GM12872 (cell line): ENCODE data around the gene ARL3.
A peak's percentile ranks its signal among the peaks of the same experiment; 100 is the strongest.

Source experiments
- CTCF ChIP-seq: IDR thresholded peaks from 3 replicates; pipeline ENCODE4 v1.5.1; 2011; ENCODE audit warnings: low read depth, mild to moderate bottlenecking, low read length, moderate library complexity; ENCODE audit not compliant: insufficient read depth

The ARL3 gene

DNA sequence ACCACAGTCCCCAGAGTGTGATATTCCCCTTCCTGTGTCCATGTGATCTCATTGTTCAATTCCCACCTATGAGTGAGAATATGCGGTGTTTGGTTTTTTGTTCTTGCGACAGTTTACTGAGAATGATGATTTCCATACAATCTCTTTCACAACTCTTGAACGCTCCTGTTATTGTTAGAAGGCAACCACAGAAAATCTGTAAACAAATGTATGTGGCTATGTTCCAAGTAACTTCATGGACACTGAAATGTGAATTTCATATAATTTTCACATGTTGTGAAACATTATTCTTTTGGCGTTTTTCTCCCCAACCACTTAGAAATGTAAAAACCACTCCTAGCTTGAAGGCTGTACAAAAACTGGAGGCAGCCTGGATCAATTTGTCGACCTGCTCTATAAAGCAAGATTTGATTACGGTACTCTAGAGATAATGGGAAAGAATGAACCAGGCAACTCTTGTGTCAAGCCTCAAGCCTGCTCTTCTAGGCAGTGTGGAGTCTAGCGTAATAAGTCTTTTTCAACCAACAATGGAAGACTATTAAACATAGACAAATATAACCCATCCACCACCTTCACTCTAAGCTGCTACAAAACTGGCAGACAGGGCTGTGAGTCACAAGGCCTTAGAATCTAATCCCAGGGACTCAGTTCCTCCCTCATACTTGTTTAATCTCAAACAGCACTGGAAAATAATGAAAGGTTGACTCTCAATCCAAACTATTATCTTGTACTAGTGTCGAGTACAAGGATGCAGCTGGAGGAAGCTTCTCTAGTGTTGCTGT lies 22.7 kb downstream of the ARL3 start:
- no peak for TF ChIP-seq CTCF

DNA sequence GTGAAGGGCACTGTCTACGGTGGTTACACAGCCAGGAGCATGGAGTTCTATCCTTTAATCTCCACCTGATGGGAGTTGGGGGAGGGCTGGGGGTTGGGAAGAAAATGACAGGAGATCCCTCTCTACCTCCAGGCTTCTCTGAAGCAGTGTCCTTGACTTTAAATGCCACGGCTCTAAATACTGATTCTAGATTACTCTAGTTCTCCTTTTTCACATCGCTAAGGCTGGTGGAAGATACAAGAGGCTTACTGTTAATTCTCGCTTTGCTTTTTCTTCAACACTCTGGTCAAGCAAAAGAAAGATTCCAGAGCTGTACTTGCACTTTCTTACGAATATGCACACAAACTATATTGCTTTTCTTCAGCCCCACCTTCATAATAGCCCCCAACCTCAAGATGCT lies 30.5 kb downstream of the ARL3 start:
- TF ChIP-seq CTCF: no peak

GRCh38 chr10:102682981-102683380 lies 31.2 kb downstream of the ARL3 start:
- no peak for TF ChIP-seq CTCF

DNA sequence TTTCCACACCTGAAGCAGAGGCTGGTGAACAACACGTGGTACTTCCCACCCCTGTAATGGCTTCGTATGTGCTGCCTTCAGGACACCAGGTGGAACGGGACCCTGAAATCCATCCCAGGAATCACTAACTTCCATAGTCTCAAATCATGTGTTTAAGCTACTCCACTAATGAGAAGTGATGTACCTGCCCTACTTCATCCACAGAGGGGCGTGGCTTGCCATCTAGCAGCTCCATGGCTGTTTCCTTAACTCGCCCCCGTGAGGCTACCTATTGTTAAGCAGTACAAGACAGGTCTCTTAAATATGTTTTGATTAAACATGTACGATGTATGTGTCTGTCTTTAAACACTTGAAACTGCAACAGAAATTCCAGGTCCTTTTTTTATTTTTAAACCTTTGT lies 31.8 kb downstream of the ARL3 start:
- TF ChIP-seq CTCF: no peak

DNA sequence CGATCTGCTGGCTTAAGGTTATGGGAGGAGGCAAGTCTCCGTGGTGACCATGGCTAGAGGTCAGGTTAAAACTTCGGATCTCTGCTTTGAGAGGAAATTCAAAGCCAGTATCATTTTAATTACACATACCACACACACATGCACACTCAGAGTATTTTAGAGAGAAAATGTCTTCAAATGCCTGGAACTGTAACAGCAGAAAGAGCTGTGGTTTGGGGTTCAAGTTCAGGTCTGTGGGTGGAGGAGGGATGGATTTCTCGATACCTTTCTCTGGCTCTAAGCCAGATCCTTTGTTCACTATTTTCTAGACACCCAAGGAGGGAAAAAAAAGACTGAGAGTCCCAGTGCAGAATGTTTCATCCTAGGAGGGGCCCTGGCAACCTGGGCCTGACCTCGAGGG lies 32.5 kb downstream of the ARL3 start:
- no peak for TF ChIP-seq CTCF

DNA sequence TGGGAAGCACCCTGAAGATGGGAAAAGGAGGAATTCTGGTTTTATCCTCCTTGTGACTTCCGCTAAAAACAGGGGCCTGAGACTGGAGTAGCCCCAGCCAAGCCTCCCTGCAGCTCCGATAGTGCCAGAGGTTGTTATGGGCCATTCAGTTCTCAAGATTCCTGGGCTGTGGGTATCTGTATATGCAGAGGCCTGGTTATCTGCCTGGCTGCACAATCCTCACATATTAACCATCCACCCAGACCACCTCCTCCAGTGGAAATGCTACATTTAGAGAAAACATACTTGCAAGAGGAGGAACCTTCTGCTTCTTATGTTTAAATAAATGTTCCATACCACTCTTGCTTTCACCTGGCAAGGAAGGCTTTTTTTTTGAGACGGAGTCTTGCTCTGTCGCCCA lies 34.6 kb downstream of the ARL3 start:
- no peak for TF ChIP-seq CTCF

GRCh38 chr10:102678842-102679289 lies 35.3 kb downstream of the ARL3 start:
- TF ChIP-seq CTCF: peak; percentile 83
